ENCODE measurements around the gene METTL15.
"Not testable (repeated sequence)": the region's sequence is repeated elsewhere in the genome, so short reads cannot be mapped to it uniquely, and the experiment has no call there.

METTL15 gene

GRCh38 chr11:28110821-28111200 lies 2.6 kb downstream of the METTL15 start:
- no peak for DNase-seq (ENCODE audit: low spot score)
- TF ChIP-seq, protein P1, sequence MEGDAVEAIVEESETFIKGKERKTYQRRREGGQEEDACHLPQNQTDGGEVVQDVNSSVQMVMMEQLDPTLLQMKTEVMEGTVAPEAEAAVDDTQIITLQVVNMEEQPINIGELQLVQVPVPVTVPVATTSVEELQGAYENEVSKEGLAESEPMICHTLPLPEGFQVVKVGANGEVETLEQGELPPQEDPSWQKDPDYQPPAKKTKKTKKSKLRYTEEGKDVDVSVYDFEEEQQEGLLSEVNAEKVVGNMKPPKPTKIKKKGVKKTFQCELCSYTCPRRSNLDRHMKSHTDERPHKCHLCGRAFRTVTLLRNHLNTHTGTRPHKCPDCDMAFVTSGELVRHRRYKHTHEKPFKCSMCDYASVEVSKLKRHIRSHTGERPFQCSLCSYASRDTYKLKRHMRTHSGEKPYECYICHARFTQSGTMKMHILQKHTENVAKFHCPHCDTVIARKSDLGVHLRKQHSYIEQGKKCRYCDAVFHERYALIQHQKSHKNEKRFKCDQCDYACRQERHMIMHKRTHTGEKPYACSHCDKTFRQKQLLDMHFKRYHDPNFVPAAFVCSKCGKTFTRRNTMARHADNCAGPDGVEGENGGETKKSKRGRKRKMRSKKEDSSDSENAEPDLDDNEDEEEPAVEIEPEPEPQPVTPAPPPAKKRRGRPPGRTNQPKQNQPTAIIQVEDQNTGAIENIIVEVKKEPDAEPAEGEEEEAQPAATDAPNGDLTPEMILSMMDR (IDR thresholded peaks at IDR 0.05; ENCODE audit: extremely low read depth, missing control alignments), result no peak

GRCh38 chr11:28114116-28114515 lies 5.9 kb downstream of the METTL15 start:
- TF ChIP-seq, protein P1 (IDR thresholded peaks at IDR 0.05; ENCODE audit: extremely low read depth, missing control alignments), result no peak
- no peak for DNase-seq (ENCODE audit: low spot score)

DNA sequence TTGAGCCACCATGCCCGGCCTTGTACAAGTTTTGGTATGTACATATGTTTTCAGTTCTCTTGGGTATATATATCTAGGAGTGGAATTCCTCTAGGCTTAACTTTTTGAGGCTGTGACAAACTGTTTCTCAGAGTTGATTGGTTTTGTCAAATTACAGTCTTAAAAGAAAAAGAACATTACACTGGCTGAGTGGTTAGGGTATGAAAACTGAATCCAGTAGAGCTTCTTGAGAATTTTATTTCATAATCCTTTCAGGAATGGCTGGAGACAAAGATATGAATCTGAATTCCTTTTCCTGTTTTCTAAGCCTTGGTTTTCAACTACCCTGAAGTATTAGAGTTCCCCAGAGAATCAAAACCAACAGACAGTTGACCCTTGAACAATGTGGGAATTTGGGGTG lies 6.5 kb downstream of the METTL15 start:
- TF ChIP-seq, protein P1 (IDR thresholded peaks at IDR 0.05; ENCODE audit: extremely low read depth, missing control alignments), result no peak
- DNase-seq (ENCODE audit: low spot score), result no peak

GRCh38 chr11:28117712-28118111 lies 9.5 kb downstream of the METTL15 start:
- DNase-seq (ENCODE audit: low spot score), result no peak
- TF ChIP-seq, protein P1 (IDR thresholded peaks at IDR 0.05; ENCODE audit: extremely low read depth, missing control alignments), result no peak

DNA sequence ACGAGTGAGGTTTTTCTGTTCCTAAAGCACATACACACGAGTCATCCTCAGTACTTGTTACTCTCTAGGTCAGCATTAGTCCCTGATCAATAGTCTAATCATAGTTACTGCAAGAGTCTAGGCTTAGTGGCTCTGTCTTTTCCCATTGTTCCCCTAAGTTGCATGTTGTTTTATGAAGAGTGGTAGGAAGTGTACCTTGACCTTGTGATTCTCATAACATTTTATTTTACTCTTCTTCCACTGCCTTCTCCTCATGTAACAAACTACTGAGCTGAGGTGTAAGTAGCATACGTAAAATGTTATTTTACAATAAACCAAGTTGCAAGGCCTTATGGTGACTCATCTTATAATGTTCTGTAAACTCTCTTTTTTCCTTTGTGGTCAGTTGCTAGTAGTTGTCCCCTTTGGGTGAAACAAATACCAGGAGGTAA lies 15.0 kb downstream of the METTL15 start:
- DNase-seq (ENCODE audit: low spot score), result no peak
- TF ChIP-seq, protein P1 (IDR thresholded peaks at IDR 0.05; ENCODE audit: extremely low read depth, missing control alignments), result no peak

- no peak for DNase-seq (ENCODE audit: low spot score)
- TF ChIP-seq, protein P1 (IDR thresholded peaks at IDR 0.05; ENCODE audit: extremely low read depth, missing control alignments), result no peak
Observed at GRCh38 chr11:28132548-28132947, 24.4 kb downstream of the METTL15 start.

- TF ChIP-seq, protein P1 (IDR thresholded peaks at IDR 0.05; ENCODE audit: extremely low read depth, missing control alignments), result no peak
- DNase-seq (ENCODE audit: low spot score), result no peak
Observed at GRCh38 chr11:28133146-28133545, 25.0 kb downstream of the METTL15 start.

DNA sequence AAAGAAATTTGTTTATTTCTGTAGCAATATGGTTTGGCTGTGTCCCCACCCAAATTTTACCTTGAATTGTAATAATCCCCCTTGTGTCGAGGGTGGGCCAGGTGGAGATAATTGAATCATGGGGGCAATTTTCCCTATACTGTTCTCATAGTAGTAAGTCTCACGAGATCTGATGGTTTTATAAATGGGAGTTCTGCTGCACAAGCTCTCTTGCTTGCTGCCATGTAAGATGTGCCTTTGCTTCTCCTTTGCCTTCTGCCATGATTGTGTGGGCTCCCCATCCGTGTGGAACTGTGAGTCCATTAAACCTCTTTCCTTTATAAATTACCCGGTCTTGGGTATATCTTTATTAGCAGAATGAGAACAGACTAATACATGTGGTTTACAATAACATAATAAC lies 28.0 kb downstream of the METTL15 start:
- DNase-seq (ENCODE audit: low spot score), result not testable (repeated sequence)

Data from GM20000 (cell line).